ENCODE data around the gene VAV3.
"Not testable (repeated sequence)": the region's sequence is repeated elsewhere in the genome, so short reads cannot be mapped to it uniquely, and the experiment has no call there.

The VAV3 gene

DNA sequence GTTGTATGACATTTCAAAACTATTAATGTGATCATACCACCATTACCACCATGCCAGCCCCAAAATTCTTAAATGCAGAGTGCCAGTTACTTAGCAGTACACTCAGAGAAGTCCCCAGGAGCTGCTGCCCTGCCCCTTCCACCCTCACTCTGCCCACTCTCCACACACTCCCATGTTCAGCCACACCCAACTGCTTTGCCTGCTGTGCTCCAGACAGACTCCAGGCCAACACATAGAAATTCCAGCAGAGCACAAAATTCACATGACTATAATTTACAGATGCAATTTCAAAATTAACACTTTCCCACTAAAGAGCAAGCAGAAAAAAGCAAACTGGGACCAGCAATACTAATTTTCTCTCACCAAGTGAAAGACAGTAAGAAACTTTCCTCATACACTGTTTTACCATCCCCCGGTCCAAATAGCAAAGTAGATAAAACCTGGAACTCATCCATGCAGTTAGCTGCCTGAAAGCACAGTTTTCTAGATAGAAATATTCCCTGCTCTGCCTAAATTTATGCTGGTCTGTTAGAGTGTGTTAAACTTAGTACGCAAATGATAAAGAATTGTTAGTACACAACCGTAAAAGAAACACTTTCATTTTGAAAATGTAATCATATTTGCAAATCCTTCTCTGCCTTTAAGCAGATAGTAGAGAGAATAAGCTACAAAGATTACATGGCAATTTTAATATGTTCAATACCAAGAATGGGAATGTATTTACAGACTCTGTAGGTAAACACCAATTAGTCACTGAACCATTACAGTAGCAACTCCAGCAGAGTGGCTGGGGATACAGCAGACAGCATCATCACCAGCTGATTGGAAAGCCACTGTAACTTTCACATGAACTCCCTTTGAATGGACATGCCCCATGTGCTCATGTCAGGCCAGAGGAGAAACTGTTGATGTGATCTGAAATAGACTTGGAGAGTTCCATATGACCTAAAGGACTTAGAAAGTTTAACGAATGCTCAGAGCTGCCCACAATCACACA, 176.5 kb downstream of the VAV3 start:
- DNase-seq: no peak

DNA sequence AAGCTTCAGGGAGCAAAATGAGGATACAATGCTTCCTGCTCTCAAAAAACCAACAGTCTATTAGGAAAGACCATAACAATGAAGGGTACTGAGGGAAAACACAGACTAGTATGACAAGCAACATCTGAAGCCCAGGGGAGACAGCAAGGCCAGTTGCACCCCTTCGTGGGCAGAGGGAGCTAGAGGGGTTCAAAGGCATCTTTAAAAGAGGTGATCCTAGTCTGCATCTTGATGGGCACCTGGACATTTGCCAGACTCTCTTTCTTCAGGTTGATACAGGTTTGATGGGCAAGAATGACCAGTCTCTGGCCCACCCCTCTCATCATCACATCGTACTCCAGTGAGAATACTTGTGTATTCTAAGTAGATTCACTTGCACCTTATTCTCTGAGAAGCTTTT, 177.7 kb downstream of the VAV3 start:
- DNase-seq: no peak

DNA sequence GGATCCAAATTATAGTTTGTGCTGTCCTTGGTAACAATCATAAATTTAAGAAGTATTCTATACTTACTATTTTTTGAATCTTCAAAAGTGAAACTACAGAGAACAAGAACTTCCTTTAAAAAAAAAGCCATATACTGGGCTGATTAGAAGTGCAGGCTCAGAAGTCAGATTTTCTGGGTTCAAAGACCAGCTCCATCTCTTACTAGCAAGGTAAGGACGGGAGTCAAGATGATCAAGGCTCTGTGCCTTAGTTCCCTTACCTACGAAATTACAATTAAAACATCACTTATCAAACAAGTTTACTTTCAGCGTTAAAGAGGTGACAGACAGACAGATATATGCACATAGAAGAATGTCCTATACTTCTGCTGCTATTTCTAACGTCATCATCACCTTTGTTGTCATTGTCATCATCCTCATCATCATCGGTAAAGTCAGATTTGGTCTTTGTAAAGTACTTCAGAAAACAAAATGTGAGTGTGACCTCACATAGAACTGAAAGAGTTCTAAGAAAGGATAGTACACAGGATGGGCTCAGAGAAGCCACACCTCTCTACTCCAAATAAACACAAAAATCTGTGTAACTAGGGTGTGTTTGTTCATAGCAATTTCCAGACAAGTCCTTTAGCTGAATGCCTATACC, 178.7 kb downstream of the VAV3 start:
- no peak for DNase-seq

DNA sequence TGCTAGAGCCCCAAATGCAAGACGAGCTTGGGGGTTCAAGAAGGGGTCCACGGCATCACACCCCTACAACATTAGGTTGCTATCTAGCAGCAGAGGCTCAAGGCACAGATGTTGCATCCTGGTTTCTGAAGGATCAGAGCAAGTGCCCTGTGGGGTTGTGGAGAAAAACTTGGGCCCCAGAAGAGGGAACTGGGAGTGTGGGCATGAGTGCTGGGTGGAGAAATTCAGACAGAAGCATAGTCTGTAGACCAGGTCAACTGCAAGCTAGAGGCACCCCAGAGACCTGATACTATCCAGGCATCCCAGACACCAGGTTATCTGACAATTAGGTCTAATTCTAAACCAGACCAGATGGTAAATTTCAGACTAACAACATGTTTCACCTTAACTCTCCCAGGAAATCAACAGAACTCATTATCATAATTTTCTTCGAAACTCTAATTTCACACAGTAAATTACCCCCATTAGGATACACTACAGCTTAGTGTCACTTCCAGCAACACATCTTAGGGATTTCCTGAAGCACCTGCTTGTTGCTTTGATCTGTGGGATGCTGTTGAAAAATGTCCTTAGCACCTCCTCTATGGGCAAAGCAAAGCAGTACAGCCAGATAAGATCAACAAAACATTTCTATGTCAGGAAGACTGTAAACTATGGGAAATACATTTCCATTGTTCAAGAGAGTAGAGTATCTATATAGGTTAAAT, 179.3 kb downstream of the VAV3 start:
- no peak for DNase-seq

DNA sequence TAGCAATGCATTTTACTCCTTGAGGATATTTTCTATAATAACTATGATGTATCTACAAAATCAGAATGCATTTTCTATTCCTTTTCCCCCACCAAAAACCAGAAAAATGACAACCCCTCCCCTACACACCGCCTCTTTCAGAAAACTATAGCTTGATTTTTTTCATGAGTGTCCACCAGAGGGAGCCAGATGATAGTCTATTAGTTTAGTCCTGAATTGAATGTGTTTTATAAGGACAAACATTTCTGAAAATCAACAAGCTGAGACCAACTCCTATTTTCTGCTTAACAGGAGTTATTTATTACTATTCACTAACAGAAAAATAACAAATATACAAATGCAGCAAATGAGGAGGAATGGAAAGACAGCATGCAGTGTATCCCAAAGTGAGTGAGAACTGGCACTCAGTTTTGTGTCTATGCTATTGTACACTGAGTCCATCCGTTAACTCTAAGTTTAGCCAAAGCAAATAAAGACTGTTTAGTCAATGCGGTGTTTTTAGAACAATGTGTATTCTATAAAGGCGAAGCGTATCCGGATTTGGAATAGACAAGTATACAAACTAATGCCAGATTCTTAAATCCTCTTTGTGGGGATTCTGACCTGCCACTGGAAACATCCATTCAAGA, 182.6 kb downstream of the VAV3 start:
- DNase-seq: no peak

DNA sequence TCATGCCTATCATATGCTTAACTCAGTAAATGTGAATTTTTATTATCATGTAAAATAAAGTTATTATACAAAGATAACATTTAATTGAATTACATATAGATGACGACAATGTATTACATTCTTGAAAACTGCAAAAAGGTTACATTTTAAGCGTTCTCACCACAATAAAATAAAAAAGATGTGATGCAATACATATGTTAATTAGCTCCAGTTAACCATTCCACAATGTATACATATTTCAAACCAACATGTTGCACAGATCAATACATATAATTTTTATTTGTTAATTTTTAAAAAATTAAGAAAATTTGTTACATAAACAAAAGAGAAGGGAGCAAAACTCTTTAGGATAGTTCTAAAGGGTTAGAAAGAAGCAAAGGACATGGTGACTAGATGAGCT, 183.7 kb downstream of the VAV3 start:
- DNase-seq: no peak

DNA sequence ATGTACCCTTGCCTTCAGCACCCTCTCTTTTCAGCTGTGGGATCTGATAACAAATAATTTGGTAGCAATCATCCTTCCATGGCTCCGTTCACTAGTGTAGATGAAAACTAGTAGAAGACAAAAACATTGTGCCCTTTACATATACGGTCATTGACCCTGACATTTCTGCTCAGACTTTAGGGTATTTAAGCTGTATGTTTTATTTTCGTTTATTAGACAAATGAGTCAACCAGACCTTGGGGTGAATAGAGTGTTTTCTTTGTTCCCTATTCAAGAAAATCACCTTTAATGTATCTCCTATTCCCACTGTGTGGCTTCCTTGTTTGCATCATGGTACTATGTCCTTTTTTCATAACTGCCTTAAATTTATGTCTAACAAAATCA, 187.3 kb downstream of the VAV3 start:
- DNase-seq: no peak

DNA sequence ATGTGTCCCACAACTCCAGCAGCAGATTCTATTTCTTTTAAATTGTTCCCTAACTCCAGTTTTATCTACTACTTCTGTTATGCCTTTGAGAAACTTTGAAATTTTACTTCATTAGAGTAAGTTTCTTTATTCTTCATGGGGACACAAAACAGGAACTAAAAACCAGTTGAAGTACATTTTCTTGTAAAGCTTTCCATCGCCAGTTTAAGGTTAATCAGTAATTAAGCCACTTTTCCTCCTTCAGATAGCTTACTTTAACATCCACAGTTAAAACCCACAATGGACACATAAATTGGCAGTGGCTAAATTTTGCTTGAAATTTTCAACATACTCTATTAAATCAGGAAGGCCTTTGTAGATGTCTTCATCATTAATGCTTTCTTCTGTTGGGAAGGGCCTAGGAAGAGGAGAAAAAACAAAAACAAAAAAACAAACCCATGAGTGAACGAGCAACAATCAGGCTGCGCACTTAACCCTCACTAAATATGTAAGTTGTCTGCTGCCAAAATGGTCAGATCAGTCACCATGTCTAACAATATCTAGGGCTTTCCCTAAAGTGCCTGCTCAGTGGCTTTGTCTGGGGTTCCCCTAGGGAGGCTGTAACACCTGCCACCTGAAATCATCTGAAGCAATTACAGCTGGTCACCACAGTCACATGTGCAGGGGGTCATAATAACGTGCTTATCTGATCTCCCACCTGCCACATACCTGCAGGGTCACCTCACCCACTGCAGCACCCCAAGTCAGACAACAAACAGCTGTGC, 187.9 kb downstream of the VAV3 start:
- no peak for DNase-seq

DNA sequence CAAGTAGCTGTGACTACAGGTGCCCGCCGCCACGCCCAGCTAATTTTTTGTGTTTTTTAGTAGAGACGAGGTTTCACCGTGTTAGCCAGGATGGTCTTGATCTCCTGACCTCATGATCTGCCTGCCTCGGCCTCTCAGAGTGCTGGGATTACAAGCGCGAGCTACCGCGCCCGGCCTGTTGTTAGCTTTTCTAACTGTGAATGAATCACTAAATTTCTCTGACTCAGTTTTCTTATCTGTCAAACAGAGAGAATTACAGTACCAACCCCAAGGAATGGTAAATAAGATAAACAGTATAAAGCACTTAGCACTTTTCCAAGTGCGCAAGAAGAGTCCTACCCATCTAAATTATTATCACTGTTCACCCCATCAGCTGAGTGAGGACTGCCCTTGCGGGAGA, 193.6 kb downstream of the VAV3 start:
- no peak for DNase-seq

DNA sequence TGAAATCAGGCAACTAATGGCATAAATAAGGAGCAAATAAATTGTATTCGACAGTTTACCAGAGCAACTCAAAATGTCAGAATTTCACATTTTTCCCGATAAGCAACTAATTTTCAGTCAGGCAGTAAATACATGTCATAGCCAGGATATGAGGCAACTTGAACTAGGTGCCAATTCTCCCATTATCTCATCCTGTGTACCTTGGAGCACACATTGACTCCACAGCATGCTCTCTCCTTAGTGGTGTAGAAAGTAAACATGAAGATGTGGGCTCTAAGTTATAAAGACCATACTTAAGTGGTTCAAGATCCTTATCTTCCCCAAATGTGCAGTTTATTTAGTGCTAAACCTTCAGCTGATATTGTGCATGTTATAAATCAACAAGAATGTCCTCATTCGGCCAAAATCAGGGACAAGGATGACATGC, 197.8 kb downstream of the VAV3 start:
- no peak for DNase-seq

DNA sequence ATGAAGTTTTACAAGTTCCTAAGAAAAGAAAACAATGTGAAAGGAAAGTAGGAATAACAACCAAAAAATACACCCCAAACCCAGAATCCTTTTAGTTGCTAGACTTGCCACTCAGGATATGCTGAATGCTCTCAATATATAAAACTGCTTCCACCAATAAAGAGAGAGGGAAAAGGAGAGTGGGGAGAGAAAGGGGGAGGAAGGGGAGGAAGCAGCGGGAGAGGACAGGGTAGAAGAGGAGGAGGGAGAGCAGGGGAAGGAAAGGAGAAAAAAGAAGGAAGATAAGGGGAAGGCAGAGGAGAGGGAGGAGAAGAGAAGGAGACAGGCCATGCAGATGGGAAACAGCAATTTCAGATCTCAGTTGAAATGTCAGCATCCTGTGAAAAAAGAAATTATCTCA, 198.4 kb downstream of the VAV3 start:
- no peak for DNase-seq

DNA sequence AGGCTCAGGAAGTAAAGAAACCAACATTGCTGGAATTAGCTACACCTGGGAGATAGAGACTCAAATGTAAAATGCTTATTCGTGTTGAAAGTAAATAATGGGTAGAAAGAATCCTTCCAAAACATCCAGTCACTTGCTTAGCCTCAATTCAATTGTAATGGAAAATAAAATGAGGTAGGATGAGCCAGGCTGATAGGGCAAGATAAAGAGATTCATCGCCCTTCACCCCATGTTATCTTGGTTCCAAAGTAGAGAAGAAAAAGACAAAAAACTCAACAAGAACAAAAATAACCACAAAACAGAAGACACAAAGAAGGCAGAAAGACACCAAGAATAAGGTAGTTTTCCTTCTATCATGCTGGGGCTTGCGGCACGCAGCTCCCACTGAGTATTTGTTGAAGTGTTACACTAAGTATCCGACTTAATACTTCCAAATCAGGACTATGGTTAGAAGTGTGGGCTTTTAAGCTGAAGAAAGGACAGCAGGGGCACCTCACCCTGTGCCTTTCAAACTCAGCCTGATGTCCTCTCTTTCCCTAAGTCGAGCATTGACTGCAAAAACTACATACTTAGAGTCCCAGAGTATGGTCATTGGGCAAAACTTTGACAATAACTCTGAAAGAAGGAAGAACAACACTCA, 202.1 kb downstream of the VAV3 start:
- DNase-seq: no peak

DNA sequence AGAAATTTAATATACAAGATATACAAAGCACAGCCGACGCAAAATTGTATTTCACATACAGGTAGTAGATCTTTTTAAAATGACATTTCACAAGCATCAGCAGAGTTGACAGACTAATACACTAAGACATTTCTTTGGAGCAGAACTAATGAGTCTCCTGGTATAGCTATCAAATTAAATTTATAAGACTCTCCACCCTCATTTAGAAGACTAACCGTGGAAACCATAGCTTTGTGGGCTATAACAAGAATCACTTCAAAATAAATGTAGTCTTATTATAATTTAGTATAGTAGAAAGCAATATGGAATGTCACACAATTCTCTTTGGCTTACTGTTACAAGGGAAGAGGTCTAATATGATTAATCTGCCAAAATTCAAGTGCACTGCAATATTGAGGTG, 204.9 kb downstream of the VAV3 start:
- no peak for DNase-seq

DNA sequence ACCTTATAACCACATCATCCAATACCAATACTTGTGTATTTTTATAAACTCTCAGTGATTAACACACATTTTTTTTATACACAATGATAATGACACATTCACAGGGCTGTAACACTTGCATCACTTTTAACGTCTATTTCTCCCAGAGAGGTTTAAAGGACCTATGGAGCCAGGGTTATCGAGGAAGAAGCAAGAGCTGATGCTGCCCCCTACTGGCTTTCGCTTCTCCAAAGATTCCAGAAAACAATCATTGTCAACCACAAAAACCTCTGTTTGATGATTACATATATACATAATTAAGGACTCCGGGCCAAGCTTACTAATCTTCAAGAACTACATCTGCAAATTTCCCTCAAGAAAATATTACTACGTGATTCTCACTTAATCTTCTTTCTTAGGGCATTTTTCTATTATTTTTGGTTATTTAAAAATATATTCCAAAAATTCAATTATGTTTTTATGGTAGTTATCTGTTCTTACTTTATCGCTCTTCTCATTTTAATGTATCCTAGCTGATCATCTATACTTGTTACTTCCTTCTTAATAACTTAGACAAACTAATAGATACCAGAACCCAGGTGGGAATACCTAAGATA, 214.5 kb downstream of the VAV3 start:
- DNase-seq: no peak

DNA sequence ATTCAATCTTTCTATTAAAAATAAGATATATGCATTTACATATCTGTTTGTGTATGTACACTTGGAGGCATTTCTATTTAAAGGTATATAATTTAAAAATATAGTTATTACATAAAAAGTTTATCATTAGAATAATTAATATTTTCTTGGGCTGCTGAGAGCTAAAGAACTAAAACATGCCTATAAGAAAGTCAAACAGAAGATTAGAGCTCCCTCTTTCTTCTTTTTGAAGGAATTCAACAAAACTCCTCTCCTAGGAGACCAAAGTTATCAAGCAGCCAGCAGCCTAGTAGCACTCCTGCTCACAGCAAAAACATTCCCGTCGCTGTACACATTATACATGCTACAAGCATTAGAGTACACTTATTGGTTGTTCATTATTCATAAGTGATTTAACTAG, 216.4 kb downstream of the VAV3 start:
- no peak for DNase-seq

DNA sequence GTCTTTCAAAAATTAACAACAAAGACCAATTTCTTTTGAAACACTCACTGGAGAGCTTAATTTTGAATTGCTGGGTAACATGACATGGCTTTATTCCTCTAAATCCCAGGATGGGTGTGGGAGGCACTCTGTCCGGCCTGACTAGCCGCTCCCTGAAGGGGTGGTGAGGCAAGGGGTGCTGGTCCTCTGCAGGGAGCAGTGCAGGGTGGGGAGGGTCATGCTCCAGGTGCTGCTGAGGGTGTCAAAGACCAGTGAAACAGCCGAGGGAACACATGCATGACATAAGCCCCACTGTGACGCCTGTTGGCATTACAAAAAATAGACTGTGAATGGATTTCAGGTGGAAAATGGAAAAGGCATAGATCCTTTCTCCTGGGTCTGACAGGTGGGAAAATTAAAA, 223.7 kb downstream of the VAV3 start:
- DNase-seq: no peak

DNA sequence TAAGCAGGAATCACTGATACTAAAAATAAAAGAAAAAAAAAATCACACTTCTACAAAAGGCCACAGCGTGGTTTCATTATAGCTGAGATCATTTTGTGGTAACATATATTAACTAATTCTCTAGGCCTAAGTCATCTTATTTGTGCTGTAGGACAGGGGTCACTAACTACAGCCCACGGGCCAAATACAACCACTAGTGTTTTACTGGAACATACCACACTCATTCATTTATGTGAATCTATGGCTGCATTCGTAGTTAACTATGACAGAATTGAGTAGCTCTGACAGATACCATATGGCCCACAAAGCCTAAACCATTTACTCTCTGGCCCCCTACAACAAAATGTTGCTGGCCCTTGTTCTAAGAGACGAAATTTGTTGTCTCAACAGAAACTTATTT, 224.4 kb downstream of the VAV3 start:
- DNase-seq: no peak

DNA sequence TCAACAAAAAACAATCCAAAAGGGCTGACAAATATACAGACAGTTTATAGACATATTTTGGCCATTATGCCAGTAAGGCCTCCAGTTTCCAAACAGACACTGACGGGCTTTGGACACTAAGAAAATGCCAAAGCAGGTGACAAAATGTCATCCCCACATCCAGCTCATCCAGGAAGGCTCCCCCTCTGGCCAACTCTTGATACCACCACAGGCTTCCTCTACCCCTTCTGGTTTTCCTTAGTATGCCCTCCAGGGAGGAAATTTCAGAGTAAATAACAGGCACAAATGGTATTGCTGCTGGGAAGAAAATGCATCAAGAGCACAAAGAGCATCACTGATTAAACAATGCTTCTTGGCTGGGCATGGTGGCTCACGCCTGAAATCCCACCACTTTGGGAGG, 225.3 kb downstream of the VAV3 start:
- no peak for DNase-seq

DNA sequence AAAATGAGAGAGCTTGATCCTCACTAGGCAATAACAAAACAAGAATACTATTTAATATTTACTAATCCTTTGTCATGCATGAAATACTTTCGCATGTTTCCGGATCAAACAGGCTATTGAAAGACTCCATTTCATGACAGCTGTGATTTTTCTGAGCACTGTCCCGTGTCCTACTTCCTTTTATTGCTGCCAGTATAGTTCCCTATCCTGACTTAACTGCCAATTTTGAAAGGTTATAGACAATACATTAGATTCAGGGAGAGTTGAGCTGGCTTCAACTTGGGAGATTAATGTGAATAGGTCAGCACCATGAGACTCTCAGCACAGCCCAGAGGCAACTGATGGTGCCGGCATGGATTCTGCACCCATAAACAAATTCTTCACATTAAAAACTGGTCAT, 225.8 kb downstream of the VAV3 start:
- no peak for DNase-seq

DNA sequence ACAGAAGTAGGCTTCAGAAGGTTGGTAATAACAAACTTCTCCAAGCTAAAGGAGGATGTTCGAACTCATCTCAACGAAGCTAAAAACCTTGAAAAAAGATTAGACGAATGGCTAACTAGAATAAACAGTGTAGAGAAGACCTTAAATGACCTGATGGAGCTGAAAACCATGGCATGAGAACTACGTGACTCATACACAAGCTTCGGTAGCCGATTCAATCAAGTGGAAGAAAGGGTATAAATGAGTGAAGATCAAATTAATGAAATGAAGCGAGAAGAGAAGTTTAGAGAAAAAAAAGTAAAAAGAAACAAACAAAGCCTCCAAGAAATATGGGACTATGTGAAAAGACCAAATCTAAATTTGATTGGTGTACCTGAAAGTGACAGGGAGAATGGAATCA, 231.6 kb downstream of the VAV3 start:
- DNase-seq: not testable (repeated sequence)

DNA sequence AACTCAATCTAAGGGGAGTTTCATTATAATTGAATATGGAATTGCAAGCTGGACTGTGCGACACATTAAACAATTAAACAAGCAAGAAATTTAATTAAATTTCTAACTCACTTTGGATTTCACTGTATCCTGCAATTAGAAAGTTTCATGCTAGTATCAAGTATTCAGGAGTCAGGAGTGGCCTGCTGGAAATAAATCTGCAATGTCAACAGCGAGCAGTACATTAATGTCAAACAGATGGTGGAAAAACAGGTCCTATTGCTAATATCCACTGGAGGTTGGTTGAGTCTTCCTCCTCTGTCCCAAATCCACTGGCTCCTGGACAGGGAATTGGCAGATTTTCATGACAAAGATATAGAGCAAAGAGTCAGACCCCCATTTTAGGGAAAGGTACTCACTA, 237.1 kb downstream of the VAV3 start:
- no peak for DNase-seq

DNA sequence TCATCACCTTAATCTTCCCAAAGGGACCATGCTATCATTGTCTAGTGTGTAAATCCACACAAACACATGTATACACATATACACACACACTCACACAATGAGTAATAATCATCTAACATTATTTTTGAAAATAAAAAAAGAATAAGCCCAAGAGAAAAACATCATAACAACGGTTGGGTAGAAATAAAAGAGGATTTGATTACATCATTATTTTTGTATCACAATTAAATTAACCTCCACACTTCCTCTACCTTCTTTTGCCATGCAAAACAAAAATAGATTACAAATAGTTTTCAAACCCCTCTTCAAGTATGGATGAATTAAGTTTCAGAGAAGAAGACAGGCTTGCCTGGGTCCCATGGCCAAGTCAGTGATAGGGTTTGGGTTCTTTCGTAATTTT, 238.1 kb downstream of the VAV3 start:
- DNase-seq: no peak

Measured in activated naive CD4-positive, alpha-beta T cell (primary cell).